ENCODE measurements around the gene DISP3. TPM values are rescaled to one million over a fixed set of nuclear protein-coding genes. Genes with fewer than 3 reads are reported as not detected.
"Not testable (repeated sequence)": the region's sequence is repeated elsewhere in the genome, so short reads cannot be mapped to it uniquely, and the experiment has no call there.

DISP3 gene
- total RNA-seq, 2 experiments from 2014 or later: 0.38 to 0.57 TPM

DNA sequence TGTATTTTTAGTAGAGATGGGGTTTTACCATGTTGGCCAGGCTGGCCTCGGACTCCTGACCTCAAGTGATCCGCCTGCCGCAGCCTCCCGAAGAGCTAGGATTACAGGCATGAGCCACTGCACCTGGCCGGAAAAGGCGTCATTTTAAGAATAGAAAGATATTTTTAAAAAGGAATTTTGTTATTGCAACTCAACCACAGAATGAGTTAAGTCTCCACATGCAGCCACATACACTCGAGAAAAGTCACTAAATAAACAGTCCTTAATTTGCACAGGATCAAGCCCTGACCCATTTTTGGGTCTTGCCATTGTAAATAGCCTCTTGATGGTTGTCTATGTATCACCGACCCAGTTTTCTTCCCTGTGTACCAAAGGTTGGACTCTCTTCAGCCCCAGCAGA lies 89.7 kb downstream of the DISP3 start:
- POLR2A ChIA-PET: no interaction called here
- CTCF ChIA-PET: no interaction called here

- CTCF ChIA-PET: no interaction called here
- POLR2A ChIA-PET: no interaction called here
Observed at GRCh38 chr1:11569551-11569950, 90.6 kb downstream of the DISP3 start.

DNA sequence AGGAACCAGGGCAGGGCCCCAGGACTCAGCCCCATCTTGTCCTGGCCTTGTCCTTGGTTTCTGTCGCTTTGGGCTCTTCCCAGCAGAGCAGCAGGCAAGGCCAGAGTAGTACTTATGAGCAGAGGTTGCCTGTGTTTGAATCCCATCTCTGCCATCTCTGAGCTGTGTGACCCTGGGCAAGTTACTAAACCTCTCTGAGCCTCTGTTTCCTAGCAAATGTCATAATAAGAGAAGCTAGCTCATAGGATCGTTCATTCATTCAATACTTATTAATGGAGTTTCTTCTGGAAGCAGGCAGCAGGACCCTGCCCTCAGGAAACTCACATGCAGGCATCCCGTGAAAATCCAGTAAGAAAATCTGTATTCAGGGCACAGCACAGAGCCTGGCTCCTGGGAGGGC lies 91.0 kb downstream of the DISP3 start:
- POLR2A ChIA-PET: no interaction called here
- CTCF ChIA-PET: interaction anchor here (0.6 kb wide), 1 partner anchor 242 kb away, joined by 5 read pairs; no protein-coding TSS in a partner anchor

- POLR2A ChIA-PET: no interaction called here
- CTCF ChIA-PET: no interaction called here
Observed at GRCh38 chr1:11570821-11571380, 91.9 kb downstream of the DISP3 start.

DNA sequence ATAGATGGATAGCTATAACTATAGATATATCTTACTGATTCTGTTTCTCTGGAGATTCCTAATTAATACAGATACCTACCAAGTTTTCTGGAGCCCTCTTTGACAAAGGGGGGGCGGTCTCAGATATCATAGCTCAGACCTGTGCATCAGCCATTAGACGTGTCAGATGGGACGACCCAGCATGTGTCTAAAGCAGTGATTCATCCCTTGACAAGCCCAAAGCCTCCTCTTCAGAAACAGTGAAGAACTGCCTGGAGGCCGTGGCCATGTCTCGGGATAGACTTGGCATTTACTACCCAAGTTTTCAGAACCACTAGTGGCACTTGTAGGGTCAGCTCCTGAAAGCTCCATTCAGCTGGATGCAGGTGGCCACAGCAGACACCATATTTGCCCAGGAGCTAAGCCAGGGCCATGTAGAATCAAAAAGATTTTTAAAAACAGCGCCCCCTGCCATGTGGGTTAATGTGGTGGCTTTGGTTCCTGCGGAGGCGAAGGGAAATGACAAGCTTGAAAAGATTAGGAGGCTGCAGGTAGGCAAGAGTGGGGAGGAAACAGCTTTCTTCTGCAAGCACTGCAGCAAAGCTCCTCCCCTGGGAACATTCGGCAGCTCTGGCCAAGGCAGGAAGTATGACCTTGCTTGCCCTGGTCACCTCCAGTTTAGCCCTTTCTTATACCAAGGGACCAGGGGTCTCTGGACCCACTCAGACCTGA lies 93.1 kb downstream of the DISP3 start:
- POLR2A ChIA-PET: no interaction called here
- CTCF ChIA-PET: no interaction called here

DNA sequence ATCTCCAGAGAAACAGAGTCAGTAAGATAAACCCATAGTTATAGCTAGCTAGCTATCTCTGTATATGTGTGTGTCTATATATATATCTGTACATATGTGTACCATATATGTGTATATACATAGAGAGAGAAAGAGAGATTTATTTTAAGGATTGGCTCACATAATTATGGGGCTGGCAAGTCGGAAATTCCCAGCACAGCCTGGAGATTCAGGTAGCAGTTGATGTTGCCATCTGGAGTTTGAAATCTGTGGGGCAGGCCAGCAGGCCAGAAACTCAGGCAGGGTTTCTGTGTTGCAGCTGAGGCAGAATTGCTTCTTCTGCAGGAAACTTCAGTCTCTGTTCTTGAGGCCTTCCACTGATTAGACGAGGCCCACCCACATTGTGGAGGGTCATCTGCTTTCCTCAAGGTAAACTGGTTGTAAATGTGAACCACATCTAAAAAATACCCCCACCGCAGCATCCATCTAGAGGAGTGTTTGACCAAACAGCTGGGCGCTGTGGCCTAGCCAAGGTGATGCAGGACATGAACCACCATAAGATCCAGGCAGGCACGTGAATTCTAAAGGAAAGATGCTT lies 94.2 kb downstream of the DISP3 start:
- ChIA-PET CTCF (no interaction called here), POLR2A (no interaction called here)

- CTCF ChIA-PET: no interaction called here
- POLR2A ChIA-PET: no interaction called here
Observed at GRCh38 chr1:11575553-11575952, 96.6 kb downstream of the DISP3 start.

DNA sequence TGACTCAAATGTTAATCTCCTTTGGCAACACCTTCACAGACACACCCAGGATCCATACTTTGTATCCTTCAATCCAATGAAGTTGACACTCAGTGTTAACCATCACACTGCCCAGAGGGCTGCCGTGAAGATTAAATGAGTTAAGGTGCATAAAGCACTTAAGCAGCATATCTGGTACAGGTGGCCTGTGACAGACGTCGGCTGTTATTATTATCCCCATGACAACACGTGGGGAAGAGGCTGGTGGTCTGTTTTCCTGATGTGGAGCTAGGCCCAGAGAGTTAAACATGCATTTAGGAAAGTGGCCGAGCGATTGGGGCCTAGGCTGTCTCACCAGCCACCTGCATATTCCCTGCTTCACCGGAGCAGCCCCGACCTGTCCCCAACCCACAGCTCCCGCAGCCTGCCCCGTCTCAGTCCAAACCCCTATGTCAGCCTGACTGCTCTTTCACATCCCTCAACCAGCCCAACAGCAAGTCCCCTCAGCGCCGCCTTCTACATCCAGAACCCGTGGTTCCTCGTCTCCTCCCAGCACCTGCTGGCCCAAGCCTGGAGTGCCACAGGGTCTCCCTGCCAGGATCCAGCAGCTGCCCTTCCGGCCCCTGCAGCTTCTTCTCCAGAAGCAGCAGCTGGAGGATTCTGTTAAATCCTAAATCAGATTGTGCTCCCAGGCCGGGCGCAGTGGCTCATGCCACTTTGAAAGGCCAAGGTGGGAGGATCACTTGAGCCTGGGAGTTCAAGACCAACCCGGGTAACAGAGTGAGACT lies 97.3 kb downstream of the DISP3 start:
- CTCF ChIA-PET: no interaction called here
- POLR2A ChIA-PET: no interaction called here

DNA sequence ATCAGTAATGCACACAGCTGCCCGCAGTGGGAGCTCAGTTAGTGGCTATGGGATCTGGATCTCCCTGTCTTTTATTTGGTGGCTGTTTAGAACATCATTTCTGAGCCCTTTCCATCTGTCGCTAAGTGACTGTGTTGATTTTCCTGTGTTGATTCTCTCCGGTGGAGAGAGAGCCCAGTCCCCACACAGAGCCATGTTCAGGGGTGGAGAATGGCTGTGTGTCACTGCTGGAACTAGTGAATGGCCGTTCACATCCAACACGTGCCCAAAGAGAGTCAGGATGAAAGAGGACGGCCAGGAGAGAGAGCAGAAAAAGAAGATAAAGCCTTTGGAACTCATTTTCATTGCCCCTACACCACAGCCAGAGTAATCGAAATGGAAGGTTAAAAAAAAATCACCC lies 99.0 kb downstream of the DISP3 start:
- ChIA-PET POLR2A (no interaction called here), CTCF (no interaction called here)

- CTCF ChIA-PET: no interaction called here
- POLR2A ChIA-PET: no interaction called here
Observed at GRCh38 chr1:11579506-11579905, 100.6 kb downstream of the DISP3 start.

- CTCF ChIA-PET, POLR2A ChIA-PET: not testable (repeated sequence)
Observed at GRCh38 chr1:11580049-11580448, 101.1 kb downstream of the DISP3 start.

DNA sequence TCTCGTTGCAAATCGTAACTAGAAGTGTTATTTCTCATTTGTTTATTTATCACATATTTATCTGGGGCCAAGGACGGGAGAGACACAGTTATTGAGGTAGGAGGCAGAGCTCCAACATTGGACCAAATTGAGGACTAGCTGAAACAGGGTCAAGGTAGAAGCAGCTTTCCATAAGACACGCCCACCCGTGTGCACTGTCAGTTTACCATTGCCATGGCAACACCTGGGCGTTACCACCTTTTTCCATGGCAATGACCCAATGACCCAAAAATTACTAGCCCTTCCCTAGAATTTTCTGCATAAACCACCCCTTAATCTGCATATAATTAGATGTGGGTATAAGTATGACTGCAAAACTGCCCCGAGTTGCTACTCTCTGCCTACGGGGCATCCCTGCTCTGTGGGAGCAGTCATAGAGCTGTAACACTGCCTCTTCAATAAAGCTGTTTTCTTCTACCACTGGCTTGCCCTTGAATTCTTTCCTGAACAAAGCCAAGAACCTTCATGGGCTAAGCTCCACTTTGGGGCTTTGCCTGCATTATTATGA lies 102.6 kb downstream of the DISP3 start:
- POLR2A ChIA-PET: no interaction called here
- CTCF ChIA-PET: no interaction called here

DNA sequence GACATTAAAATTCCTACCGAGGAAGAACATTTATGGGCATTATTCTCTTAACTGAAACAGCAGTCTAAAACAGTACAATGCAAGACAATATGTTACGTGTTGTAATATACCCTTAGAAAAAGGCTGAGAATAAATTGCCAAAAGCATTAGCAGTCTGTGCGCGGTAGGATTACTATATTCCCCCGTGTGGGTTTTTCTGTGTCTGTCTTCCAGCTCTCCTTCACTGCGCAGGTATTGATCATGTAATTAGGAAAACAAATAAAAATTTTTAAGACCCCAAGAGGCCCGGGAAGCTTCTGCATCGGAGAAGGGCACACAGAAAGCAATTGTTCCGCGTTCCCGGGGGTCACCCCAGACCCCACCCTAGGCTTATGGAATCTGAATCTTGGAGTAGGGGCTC lies 106.4 kb downstream of the DISP3 start:
- POLR2A ChIA-PET: no interaction called here
- CTCF ChIA-PET: no interaction called here

Other genes starting within 250 kb of the DISP3 start
- gene MTOR, start 216.6 kb upstream of the DISP3 start, total RNA-seq: 10 to 100 TPM; 49.3 to 52.2 TPM
- 10 to 100 TPM; 38.6 to 41.2 TPM for gene UBIAD1, start 206.0 kb upstream of the DISP3 start, total RNA-seq
- 1 to 10 TPM; 1.3 to 1.8 TPM for gene FBXO2, start 175.3 kb downstream of the DISP3 start, total RNA-seq
- 10 to 100 TPM; 15.5 to 15.7 TPM for gene FBXO44, start 175.7 kb downstream of the DISP3 start, total RNA-seq
- 1 to 10 TPM; 7.1 to 7.7 TPM for gene FBXO6, start 185.0 kb downstream of the DISP3 start, total RNA-seq
- 10 to 100 TPM; 70.2 to 73.5 TPM for gene MAD2L2, start 202.0 kb downstream of the DISP3 start, total RNA-seq
- gene DRAXIN, start 212.6 kb downstream of the DISP3 start, total RNA-seq: under 1 TPM; 0.06 to 0.08 TPM

All from activated CD8-positive, alpha-beta memory T cell treated with anti-CD3 and anti-CD28 coated beads for 36 hours (primary cell).